HG03432 (cell line): ENCODE measurements around the gene ZIC4.

Experiments used
- ATAC-seq: cut with Tn5 transposase; IDR thresholded peaks from one replicate; pipeline ENCODE4 v1.9.1; 2021; ENCODE audit warnings: mild to moderate bottlenecking, moderate library complexity; ENCODE audit not compliant: unreplicated experiment

Gene ZIC4

GRCh38 chr3:147373301-147373700 lies 33.0 kb downstream of the ZIC4 start:
- ATAC-seq = no peak

DNA sequence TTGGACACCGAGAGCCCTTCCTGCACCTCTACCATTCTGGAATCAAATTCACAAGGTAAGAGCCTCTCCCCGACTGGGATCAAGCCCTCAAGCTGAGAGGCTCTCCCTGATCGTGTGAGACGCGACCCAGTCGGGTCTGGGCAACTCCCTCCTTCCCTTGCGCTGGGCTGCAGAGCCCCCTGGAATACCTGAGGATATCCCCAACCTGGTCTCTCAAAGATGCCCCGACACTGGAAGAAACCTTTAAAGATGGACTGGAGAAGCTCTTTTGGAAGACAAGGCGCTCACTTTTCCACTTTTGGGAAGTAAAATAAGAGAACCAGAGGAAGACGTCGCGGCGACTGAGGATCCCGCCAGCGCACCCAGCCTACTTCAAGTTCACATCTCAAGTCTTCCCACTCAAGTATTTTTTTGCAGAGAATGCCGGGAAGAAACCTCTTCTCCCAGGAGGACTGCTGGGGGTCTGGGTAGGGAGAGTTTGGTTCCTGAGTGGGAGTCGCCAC lies 33.8 kb downstream of the ZIC4 start:
- no peak for ATAC-seq

DNA sequence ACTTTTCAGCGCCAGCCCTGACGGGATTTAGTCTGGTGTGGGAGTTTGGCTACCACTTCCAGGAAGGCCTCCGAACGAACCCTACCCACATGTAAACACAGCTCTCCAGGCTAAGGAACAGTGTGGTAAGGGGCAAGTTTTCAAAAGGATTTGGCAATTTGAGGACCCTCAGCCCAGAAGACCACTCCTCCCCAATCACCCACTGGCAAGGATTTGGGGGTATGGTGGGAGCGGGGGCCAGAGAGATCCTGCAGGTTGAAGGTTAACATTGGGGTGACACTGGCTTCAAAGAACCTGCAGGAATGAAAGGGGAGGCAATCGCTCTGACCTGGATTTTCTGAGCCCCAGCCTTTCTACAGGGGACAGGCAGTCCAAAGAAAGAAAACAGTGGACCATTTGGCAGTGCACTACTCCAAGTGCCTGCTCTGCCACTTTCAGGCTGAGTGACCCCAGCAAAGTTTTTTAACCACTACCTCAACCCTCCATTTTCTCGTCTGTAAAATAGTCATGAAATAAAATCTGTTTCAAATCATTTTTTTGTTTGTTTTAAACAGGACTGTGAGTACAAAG lies 34.5 kb downstream of the ZIC4 start:
- ATAC-seq = no peak

- ATAC-seq = no peak
Observed at GRCh38 chr3:147371140-147371539, 35.2 kb downstream of the ZIC4 start.

DNA sequence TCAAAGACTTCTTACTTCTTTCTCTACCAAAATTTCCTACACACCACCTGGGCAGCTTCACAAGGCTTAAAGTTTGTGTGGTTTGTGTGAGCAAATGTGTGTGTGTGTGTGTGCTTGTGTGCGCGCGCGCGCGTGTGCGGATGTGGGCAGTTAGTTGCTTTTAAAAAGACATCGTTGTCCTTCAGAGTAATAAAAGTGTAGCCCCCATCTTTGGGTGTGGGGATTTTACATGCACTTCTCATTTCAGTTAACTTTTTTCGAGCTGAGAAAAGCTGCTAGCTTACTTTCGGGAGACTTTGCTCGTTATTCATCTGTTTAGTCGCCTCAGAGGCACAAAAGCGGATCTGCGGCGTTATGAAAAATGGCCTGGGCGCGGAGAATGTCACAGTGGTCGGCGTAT lies 36.0 kb downstream of the ZIC4 start:
- no peak for ATAC-seq

- no peak for ATAC-seq
Observed at GRCh38 chr3:147369661-147370123, 36.7 kb downstream of the ZIC4 start.

DNA sequence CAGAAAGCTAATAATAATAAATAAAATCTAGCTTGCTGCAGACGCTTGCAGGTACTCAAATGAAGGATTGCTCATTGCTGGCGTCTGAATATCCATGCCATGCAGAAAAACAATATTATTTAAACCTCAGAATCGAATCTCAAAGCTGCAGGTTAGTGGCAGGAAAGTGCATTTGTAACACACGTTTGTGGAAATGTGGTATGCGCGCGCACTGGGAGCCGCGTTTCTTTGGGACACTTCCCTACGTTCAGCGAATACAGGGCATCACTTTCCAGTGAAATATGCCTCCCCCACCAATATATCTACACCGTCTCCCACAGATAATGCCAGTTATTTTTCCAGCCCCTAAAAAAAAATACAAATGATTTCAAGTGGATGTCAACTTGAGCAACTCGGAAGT lies 37.1 kb downstream of the ZIC4 start:
- ATAC-seq = no peak

GRCh38 chr3:147368561-147369221 lies 37.7 kb downstream of the ZIC4 start:
- ATAC-seq = no peak

GRCh38 chr3:147368151-147368550 lies 38.2 kb downstream of the ZIC4 start:
- no peak for ATAC-seq

- no peak for ATAC-seq
Observed at GRCh38 chr3:147367676-147368075, 38.7 kb downstream of the ZIC4 start.

DNA sequence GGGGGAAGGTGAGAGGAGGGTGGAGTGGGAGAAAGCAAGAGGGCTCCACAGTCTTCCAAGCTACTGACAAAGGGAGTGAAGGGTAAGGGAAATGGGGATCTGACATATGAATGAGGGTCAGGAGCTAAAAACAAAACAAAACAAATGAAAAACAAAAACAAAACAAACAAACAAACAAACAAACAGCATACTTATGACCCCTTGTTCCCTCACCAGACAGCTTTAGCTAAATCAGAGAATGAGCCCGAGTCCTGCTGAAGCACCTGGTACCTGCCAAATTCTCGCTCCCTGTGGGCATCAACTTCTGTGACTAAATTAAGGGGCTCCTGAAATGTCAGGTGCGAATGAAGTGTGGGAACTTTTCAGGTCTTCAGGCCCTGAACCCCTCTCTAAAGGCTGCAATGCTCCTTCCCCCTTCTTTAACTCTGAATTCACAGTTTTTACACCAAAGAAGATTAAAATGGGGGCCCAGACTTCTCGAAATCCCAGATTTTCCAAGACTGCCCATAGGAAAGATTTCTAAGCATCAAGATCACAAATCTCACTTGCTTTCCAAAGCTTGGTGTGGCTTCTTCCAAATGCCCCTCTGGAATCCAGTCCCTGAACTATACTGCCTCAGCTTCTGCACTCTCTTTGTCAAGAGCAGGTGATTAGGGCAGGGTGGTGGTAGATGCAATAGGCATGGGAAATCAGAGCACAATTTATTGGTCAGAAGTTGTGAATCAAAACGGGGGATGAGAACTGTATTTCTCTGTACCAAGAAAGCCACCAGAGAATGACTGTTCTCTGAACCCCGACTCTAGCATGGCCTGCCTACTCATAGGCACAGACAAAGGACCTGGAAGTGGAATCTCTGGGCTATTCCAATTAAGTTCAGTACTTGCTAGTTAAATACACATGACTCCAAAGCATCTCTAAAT lies 40.9 kb downstream of the ZIC4 start:
- ATAC-seq = no peak

GRCh38 chr3:147364771-147365170 lies 41.6 kb downstream of the ZIC4 start:
- no peak for ATAC-seq

DNA sequence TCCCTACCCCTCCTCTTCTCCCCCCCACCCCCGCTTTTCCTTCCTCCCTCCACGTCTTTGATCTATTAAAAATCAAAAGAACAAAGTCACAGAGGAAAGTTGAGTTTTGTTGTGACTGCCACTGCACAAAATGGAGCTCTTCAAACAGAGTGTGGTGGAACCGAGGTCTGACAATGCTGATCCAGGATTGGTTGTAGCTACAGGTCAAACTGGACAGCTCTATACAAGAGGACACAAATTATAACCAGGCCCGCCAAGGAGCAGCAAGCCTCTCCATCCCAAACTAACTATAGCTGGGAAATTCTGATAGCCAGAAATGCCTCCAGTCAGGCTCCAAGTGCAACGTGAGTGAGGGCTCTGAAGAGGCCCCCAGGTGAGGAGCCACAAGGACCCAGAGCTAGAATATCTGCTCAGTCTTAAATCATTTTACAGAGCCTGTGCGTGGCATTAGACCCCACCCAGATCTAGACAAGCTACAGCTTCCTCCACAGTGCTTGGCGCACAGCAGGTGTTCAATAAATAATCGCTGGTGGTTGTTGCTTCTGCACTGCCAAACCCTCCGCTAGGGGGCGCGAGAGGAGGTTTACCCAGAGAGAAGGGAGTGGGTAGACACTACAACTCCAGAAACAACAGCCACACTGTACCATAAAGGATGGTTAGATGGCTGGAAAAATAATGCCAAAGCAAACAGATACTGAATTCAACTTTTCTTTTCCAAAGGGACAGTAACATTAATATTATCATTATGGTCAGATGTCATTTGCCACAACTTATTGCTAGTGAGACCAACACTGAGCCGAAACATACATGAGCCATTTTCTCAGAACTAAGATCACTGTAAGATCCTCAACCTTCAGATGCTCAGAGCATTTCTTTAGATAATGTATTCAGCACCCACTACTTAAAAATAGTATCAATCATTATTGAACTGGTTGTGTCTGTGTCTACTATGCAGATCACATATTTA lies 44.6 kb downstream of the ZIC4 start:
- peak; percentile 84 for ATAC-seq

DNA sequence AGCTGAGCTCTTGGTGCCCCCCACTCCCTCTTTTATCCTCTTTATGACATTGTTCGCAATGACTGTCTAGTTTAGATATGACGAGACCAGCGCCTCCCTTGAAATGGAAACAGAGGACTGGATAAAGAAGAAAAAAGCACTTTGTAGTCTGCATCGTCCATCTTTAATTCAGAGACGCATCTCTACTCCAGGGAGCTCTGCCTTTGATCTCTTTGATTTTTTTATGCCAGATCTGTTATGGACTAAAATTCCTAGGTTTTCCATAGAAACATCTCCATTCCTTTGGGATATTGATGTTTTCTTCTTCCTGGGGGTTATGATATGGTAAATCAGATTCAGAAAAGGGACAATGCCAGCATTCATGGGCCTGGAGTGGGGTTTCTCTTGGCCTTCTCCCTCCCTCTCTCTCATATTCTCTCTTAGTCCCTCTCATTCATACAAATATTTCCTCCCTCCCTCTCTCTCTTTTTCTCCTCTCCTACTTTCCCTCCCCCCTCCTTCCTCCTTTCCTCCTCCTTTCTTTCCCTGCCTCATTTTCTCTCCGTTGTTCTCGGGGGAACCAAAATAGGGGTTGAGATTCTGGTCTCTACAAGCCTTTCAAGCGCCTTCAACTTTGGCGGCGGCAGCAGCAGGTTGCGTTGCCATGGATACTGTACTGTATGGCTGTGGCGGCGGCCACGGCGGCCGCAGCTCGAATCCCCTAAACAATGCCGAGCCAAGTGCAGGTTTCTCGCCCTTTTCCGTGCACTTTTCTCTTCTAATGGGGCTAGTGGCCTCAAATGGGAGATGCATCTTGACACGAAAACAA lies 45.5 kb downstream of the ZIC4 start:
- peak; percentile 69 for ATAC-seq

GRCh38 chr3:147360051-147360439 lies 46.3 kb downstream of the ZIC4 start:
- no peak for ATAC-seq

- no peak for ATAC-seq
Observed at GRCh38 chr3:147359177-147360050, 46.9 kb downstream of the ZIC4 start.

DNA sequence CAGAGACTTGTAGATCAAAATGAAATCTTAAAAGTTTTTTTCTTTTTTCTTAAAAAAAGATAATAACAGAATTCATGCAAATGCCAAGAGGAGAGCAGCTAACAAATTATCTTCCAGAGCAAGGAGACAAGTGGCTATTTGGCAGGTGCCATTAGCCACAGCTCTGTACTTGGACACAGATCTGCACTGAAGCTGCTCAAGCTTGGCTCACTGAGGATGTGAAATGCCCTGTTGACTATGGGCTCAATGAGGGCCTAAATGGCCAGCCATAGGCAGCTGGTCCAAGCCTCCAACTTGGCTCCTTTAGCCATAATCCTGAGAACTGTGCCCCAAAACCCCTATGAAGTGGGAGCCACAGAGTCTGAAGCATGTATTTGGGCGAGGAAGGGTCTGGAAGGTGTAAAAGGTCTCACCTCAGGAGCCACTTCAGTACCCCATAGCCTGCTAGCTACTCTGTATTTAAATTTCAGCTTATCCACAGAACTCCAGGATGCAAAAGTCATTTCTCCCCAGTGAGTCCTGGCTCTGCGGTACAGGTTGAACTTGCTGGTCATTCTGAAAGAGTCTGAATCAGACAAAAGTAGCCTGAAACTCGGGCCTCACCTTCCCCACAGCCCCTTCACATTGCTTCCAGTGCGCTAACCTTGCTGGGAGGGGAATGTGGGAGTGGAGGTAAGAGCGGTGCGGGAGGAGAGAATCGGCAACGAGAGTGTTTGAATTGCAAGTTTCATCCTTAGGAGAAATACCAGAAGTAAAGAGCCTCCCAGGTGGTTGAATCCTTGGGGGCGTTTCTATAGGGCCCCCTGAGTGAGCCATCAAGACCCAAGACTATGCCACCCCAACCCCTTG lies 48.0 kb downstream of the ZIC4 start:
- ATAC-seq = no peak
